ENCODE measurements around the gene USP36.

Gene USP36

DNA sequence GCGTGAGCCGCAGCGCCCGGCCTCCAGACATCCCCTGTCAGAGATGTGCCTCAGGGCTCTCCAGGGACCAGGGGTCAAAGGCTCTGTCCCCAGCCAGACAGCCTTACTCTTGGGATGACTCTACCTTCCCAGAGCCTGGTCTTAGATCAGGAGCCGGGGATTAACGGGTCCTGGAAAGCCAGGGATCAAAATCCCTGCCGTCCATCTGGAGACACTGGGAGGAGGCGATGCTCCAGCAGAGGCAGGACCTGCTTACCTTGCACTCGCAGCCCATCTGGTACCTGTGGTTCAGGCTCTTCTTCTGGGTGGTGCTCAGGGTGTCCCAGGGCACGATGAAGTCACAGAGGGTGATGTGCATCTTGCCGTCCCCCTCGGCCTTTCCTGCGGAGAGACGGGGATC is 16.7 kb upstream of the USP36 start:
- no peak overlapping the region for H3K4me3 ChIP-seq (ENCODE audit: low read length)
- TF ChIP-seq, protein P1, sequence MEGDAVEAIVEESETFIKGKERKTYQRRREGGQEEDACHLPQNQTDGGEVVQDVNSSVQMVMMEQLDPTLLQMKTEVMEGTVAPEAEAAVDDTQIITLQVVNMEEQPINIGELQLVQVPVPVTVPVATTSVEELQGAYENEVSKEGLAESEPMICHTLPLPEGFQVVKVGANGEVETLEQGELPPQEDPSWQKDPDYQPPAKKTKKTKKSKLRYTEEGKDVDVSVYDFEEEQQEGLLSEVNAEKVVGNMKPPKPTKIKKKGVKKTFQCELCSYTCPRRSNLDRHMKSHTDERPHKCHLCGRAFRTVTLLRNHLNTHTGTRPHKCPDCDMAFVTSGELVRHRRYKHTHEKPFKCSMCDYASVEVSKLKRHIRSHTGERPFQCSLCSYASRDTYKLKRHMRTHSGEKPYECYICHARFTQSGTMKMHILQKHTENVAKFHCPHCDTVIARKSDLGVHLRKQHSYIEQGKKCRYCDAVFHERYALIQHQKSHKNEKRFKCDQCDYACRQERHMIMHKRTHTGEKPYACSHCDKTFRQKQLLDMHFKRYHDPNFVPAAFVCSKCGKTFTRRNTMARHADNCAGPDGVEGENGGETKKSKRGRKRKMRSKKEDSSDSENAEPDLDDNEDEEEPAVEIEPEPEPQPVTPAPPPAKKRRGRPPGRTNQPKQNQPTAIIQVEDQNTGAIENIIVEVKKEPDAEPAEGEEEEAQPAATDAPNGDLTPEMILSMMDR (IDR thresholded peaks at IDR 0.05; ENCODE audit: insufficient read depth, low read depth, low read length, missing control alignments), result no peak
- DNase-seq (ENCODE audit: low read depth), result no peak

DNA sequence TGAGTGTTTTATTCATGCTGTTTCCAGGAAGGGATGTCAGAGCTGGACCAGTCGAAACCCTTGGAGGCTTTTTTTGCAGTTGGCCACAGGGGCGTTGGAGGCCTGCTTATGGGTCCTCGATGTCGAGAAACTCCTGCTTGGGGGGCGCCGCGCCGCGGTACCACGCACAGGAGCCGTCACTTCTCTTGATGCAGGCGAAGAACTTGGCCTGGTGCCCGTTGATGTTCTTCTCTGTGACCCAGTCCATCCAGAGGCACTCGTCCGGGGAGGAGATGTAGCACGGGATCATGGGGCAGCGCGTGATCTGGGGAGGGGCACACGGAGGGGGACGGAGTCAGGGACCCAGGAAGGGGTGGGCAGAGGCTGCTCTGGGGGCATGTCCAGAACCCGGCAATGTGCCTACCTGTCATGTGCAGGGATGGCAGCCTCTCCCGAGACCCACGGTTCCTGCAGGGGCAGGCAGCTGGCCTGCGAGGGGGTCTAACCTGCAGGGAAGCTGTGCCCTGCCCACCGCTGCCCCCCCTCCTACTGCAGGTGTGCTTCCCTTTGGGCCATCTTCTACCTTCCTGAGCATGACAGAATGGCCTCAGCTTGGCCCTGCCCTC is 15.0 kb upstream of the USP36 start:
- DNase-seq (ENCODE audit: low read depth), result no peak
- TF ChIP-seq, protein P1 (IDR thresholded peaks at IDR 0.05; ENCODE audit: insufficient read depth, low read depth, low read length, missing control alignments), result no peak
- no peak overlapping the region for H3K4me3 ChIP-seq (ENCODE audit: low read length)

DNA sequence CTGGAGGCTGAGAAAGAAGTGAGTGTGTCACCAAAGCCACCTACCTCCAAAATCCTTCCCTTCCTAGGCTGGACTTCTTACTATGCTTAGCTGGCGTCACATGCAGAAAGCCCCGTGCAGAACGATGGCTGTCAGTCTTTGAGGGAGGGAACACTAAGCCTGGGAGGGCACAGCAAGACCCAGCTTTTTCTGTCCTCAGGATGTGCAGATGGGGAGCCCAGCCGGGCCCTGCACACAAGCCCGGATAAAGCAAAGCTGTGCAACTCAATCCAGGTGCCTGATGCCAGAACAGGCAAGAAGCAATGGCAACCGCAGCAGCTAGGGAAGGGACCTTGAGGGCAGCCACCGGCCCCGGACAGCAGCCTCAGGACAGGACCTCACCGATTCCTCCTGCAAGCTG is 13.9 kb upstream of the USP36 start:
- no peak for DNase-seq (ENCODE audit: low read depth)
- TF ChIP-seq, protein P1 (IDR thresholded peaks at IDR 0.05; ENCODE audit: insufficient read depth, low read depth, low read length, missing control alignments), result no peak
- H3K4me3 ChIP-seq (ENCODE audit: low read length), result no peak overlapping the region

DNA sequence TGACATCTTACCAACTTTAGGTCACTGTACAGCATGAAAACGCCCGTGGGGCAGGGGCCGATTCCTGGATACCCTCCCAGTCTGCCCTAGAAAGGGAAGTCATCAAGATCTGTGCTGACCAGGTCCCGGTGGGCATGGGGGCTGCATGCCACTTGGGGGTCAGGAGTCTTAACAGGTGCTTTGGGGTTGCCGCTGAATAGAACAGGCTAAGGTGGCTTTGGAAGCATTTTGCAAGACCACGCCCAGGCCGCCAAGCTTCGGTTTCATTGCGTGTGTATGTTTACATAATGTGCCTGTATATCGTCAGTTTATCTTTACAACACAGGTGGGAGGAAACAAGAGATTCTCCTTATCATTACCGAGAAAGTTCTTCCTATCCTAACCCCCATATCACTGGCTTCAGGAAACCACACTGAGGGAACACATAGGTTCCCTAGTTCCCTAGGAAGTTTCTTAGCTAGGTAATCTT is 13.3 kb upstream of the USP36 start:
- no peak for DNase-seq (ENCODE audit: low read depth)
- no peak overlapping the region for H3K4me3 ChIP-seq (ENCODE audit: low read length)
- TF ChIP-seq, protein P1 (IDR thresholded peaks at IDR 0.05; ENCODE audit: insufficient read depth, low read depth, low read length, missing control alignments), result no peak

DNA sequence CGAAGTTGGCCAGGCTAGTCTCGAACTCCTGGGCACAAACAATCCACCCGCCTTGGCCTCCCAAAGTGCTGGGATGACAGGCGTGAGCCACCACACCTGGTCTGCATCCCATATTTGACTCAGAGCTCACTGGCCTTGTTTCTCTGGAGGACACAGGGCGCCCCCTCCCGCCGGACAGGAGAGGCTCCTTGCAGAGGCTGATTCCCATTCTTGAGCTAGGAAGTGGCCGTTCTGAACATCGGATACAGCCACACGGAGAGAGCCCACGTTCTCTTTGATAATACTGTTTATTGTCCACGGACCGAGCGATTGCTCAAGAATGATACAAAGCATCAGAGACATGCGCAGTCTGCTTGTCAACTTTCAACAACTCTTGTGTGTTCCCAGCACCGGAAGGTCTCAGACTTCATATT is 12.1 kb upstream of the USP36 start:
- H3K4me3 ChIP-seq (ENCODE audit: low read length), result no peak overlapping the region
- TF ChIP-seq, protein P1 (IDR thresholded peaks at IDR 0.05; ENCODE audit: insufficient read depth, low read depth, low read length, missing control alignments), result no peak
- DNase-seq (ENCODE audit: low read depth), result no peak

DNA sequence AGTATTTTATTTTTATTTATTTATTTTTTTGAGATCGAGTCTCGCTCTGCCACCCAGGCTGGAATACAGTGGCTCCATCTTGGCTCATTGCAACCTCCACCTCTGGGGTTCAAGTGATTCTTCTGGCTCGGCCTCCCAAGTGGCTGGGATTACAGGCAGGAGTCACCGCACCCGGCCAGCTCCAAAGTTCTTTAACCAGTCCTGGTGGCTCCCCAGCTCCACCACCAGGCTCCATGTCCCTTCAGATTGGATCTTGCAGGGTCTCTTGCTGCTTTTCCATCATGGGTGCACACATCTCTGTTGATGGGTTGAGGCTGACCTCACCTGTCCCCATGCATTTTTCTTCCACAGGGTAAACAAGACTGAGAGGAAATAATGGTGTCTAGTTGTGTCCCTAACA is 8.4 kb upstream of the USP36 start:
- H3K4me3 ChIP-seq (ENCODE audit: low read length), result no peak overlapping the region
- TF ChIP-seq, protein P1 (IDR thresholded peaks at IDR 0.05; ENCODE audit: insufficient read depth, low read depth, low read length, missing control alignments), result no peak
- no peak for DNase-seq (ENCODE audit: low read depth)

DNA sequence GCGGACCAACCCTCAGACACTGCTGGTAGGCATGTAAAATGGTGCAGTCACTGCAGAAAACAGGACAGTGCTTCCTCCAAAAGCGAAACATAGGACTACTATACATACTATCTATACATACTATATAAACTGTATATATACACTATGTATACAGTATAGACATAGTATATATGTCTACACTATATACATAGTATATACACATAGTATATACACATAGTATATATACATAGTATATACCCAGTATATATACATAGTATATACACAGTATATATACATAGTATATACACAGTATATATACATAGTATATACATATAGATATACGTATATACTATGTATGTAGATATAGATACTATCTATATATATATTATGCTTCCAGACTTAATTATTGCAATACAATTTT is 6.4 kb upstream of the USP36 start:
- DNase-seq (ENCODE audit: low read depth), result no peak
- TF ChIP-seq, protein P1 (IDR thresholded peaks at IDR 0.05; ENCODE audit: insufficient read depth, low read depth, low read length, missing control alignments), result no peak

More for the DNA sequence above, 6.4 kb upstream of the USP36 start:
- no peak overlapping the region for H3K4me3 ChIP-seq (ENCODE audit: low read length)
